NCI-H1436 treated with DMSO at 0.1 percent for 48 hours (cell line): ENCODE data around the gene RBM33.

Experiments
- DNase-seq: peaks from one replicate; lab custom pipeline; 2025; lab: John Stamatoyannopoulos, UW

Gene RBM33

DNA sequence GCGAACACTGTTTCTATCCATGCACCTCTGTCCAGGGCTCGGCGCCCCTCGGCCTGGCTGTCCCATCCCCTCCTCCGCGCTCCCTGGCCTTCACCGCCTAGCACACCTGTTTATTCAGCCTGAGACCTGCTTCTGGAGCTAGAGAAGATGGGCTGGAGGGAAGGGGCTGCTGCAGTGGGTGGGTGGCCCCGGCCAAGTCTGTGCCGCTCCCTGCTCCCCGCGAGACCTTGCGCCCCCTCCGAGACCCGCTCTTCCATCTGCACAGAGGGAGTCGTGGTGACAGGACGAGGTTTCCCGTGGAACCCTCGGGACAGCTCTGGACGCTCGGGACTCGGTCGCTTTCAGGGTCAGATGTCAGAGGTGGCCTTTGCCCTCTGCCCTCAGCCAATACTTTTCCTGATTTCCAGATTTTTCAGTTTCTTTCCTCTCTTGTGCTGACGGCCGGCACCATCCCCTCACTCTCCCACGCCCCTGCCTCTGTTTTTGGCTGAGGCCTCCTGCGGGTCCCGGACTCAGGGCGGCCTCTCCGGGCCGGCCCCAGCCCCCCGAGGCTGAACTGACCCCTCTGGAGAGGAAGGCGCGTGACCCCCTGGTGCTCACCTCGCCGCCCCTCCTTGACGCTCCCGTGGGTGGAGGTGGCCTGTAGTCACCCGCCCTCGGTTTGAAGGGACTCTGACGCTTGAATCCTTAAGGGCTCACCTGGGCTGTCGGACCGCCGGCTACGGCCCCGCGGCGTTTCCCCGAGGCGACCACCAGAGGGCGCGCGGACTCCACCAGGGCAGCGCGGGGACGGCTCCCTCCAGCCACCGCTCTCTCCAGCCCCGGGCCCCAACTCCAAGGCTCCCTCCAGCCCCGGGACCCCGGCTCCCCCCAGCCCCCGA is 152.2 kb downstream of the RBM33 start:
- DNase-seq: no peak

GRCh38 chr7:155797262-155798250 is 153.1 kb downstream of the RBM33 start:
- no peak for DNase-seq

- no peak for DNase-seq
Measured at GRCh38 chr7:155798673-155799439, 154.4 kb downstream of the RBM33 start.

DNA sequence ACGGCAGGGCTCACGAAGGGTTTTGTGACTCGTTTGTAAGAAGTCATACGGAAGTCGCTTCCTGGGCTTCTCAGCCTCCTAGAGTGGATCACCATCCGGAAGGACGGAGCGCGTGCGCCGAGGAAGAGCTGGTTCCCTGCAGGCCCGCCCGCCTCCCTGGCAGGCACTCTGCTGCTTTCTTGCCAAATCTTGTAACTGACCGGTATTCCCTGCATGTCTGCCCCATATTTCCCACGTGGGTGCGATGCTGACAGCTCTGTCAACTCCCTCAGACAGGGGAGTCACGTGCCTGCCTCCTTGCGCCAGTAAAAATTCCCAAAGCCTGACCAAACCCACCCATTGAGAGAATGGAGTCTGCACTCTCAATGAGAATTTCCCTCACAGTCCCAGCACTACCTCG is 155.1 kb downstream of the RBM33 start:
- DNase-seq: no peak

GRCh38 chr7:155800301-155800700 is 155.8 kb downstream of the RBM33 start:
- DNase-seq: no peak

DNA sequence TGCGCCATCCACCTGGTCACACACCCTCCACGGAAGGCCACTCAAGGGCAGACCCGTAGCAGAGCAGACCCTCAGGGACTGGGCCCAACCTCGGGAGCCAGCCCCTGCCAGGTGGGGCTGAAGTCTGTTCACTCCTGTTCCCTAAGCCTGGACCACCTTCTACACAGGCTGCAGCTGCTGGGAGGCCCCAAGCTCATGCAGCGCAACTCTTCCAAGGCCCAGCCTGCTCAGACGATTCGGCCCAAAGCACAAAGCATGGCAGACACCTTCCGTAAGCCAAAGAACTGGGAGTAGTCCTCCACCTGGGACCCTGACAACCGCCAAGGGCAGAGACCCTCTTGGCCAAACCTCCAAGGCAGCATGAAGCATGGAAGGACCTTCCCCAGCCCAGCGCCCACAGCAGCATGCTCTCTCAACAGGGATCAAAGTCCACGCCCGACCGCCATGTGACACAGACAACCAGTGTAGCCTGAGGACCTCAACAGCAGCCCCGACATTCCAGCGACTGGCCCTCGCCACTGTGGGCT is 156.3 kb downstream of the RBM33 start:
- DNase-seq: no peak

- no peak for DNase-seq
Measured at GRCh38 chr7:155802291-155802690, 157.8 kb downstream of the RBM33 start.

- no peak for DNase-seq
Measured at GRCh38 chr7:155802906-155803417, 158.5 kb downstream of the RBM33 start.

- no peak for DNase-seq
Measured at GRCh38 chr7:155803418-155804376, 159.2 kb downstream of the RBM33 start.

DNA sequence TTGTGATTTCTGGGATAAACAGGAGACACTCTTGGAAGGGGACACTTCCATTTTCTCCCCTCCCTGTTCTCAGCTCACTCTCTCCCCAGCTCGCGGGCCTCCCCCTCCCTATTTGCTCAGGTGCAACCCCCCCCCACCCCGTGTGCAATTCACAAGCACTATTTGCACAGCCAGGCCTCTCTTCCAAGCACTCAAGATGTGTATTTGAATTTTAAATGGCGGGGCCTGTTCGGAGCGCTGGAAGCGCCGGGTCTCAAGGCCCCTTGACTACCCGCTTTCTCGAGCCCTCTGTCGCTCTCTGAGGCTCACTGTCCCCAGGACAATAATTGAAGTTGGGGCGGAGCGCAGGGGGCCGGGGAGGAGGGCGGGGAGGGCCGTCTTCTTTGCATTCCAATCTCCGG is 160.0 kb downstream of the RBM33 start:
- DNase-seq: no peak

DNA sequence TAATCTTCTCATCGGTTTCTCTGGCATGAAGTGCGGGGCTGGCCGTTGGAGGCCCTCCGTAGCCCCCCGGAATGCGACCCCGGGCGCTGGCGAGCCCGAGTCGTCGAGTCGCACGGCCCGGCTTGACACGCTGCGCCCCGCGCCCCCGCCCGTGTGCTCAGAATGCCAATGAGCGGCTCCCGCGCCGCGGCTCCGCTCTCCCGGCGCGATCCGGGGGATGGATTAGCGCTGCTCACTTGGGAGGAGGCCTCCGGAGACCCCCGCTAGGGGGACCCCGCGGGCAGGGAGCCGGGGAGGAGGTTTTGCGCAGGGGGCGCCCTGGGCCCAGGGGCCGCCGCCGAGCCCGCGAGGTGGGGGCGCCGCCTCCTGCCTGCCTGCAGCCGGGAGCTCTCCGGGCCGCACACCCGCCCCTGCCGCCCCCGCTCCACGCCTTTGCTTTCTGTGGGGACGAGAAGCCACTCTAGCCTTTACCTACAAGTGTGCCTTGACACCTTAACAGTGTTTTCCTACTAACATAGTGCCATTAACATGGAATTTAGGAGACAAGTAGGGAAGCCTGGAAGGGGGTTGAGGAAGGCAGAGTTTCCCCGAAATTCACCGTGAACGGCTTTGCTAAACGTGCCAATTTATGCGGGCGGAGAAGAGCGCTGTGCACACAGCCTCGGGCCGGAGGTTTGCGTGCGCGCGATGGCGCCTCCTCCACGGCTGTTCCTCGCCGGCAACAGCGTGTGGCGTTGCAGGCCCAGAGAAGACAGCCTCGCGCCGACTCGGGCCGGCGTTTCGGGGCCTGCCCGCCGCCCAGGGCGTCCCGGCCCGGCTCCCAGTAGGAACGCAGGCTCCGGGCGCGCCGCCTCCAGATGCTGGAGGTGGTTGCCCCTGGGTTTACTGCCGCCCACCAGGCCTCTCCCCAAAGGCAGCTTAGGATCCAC is 160.7 kb downstream of the RBM33 start:
- DNase-seq: no peak

GRCh38 chr7:155805826-155806095 is 161.3 kb downstream of the RBM33 start:
- DNase-seq: no peak

DNA sequence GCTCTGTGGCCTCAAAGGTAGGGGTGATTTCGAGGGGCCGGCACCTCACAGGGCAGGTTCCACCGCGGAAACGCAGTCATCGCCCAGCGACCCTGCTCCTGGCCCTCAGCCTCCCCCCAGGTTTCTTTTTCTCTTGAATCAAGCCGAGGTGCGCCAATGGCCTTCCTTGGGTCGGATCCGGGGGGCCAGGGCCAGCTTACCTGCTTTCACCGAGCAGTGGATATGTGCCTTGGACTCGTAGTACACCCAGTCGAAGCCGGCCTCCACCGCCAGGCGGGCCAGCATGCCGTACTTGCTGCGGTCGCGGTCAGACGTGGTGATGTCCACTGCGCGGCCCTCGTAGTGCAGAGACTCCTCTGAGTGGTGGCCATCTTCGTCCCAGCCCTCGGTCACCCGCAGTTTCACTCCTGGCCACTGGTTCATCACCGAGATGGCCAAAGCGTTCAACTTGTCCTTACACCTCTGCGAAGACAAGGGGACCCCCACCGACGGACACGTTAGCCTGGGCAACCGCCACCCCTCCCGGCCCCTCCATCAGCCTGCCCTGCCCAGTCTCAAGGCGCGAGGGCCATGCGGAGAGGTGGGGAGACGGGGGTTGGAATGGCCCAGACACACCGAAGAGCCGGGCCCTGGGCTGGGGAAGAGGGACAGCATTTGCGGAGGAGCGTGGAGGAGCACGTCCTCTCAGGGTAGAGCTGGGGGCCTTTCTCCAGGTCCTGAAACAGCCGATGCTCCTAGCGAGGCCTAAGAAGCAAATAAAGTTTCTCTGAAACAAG is 161.8 kb downstream of the RBM33 start:
- DNase-seq: no peak

- DNase-seq: no peak
Measured at GRCh38 chr7:155807065-155807671, 162.7 kb downstream of the RBM33 start.

GRCh38 chr7:155807789-155808548 is 163.5 kb downstream of the RBM33 start:
- no peak for DNase-seq

DNA sequence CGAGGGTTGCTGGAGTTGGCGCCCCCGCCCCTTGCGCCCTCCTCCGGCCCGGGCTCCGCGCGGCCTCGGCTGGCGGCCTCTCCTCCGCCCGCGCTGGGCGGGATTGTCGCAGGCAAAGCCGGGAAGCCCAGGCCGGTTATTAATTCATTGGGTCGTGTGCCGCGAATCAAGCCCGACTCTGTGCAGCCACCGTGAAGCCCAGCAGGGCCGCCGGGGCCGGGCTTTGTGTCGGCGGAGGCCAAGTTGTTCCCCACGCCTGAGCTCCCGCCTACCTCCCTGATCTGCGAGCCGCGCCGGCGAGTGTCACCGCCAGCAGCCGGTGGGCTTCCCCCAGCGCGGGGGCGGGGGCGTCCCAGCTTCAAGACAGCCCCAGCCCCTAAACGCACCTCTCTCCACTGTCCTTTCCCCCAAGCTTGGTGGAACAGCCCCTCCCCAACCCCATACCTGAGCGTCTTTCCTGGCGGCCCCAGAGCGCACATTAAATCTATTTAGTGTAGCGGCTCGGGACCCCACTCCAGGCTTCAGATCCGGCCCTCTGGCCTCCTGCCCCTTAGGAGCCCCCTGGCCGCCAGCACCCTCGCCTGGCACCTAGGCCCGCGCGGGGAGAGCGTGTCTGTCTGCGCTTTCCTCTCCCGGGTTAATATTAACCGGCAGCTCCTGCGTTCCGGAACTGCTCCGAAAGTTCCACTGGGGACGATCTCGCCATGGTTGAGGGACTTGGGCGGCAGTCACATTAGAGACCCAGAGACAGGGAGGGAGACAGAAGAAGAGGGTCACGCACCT is 164.3 kb downstream of the RBM33 start:
- DNase-seq: no peak
